HG03442 (cell line): Measurements from ENCODE around the gene GTSE1.

Experiments used
- ATAC-seq: cut with Tn5 transposase; IDR thresholded peaks from one replicate; pipeline ENCODE4 v1.9.1; 2021; ENCODE audit warnings: mild to moderate bottlenecking, moderate library complexity; ENCODE audit not compliant: unreplicated experiment

The GTSE1 gene

GRCh38 chr22:46376111-46376510 is 79.4 kb downstream of the GTSE1 start:
- ATAC-seq, result no peak

GRCh38 chr22:46376908-46377524 is 80.3 kb downstream of the GTSE1 start:
- ATAC-seq, result no peak

DNA sequence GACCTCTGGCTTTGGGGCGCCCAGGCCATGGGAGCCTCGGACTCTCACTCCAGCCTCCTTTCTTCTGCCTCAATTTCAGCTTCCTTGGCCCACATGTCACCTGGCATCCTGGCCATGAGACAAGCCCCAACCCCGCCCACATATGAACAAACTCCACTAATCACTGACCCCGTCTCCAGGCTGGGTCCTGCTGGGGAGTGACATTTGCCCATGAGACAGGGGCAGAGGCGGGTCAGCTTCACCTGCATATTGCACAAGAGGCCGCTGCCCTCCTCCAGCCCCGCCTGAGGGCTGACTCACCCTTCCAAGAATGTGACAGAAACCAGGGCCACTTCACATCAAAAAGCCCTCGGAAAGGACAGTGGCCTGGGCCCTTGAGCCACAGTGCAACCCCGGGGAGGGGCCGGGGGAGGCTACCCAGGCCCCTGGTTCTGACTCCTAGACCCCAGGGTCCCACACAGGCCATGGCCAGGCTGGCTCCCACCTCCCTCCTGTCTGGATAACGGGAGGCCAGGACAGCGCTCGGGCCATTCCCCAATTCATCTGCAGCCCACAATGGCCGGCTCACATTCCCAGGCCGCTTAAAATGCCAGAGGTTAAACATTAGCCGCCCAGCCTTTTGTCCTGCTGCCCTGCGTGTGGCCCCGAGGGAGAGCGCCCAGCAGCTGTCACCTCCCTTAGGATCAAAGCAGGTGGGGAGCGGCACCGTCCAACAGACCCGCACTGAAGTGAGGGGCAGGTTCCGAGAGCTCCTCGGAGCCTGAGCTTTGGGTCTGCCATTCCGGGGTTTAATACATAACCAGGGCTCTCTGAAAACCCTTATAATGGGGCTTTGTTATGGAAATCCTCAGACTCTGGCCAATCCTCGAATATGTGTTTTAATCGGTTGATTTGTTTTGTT is 81.1 kb downstream of the GTSE1 start:
- no peak for ATAC-seq

GRCh38 chr22:46378426-46379065 is 81.9 kb downstream of the GTSE1 start:
- ATAC-seq, result no peak

GRCh38 chr22:46379066-46379930 is 82.6 kb downstream of the GTSE1 start:
- no peak for ATAC-seq

DNA sequence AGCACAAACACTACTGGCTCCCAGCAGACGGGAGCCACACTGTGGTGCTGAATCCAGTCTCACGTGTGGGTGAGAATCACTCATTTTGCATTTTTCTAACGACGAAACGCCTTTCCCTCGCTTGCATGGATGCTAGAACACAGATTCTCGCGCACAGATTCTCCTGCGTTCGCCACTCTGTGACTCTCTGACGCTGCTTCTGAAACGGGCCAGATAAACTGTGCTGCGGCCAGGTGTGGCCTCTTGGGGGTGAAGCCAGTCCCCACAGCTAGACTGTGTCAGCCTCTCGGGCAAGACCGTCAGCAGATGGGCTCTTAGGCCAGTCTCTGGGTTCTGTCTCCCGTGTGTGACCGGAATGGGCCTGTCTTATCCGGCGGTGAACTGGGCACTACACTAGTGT is 83.4 kb downstream of the GTSE1 start:
- ATAC-seq, result no peak
